Activated CD4-positive, alpha-beta T cell treated with anti-CD3 and anti-CD28 coated beads, Interleukin-2, amount 50 U/mL, for 1 hour (primary cell): Measurements from ENCODE around the gene NDUFA3.
"Not testable (repeated sequence)": the region's sequence is repeated elsewhere in the genome, so short reads cannot be mapped to it uniquely, and the experiment has no call there.

Source experiments
- DNase-seq: peaks from one replicate; pipeline ENCODE4 v3.0.0-alpha.2; 2020

NDUFA3 gene

DNA sequence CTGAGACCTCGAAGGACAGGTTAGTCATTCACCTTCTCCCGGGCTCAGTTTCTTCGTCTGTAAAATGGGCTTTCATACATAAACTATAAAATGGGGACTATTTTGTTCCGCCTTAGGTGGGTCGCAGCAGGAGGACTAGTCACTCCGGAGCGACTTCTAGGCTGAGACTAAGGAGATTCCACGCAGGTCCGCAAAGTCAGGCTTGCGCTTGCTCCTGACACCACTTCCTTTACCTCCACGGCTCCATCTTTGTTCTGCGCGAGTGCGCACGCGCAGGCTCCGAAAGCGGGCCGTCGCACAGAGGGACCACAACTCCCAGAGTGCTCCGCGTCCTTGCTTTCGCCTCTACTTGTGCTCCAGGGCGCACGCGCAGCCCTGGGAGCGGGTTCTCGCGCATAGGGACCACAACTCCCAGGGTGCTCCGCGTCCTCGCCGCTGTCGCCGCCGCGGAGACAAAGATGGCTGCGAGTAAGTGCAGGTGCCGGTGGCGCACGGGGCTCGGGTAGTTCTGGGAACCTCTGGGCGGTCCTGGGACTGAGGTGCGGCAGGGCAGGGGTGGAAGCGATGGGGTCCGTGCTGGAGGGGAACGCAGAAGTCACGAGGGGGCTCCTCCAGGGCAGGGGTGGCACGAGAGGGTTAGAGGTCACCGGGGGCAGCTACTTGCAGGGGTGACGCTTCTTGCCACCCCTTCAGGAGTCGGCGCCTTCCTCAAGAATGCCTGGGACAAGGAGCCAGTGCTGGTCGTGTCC, at the start of gene NDUFA3:
TSS of gene NDUFA3 (plus strand) at position 435 of the 749 bp plus-strand sequence. CDS start at position 459, 24 bp downstream.
- DNase-seq, result peak; percentile 96

GRCh38 chr19:54062643-54063042, 40.0 kb upstream of the NDUFA3 start:
- DNase-seq, result no peak

DNA sequence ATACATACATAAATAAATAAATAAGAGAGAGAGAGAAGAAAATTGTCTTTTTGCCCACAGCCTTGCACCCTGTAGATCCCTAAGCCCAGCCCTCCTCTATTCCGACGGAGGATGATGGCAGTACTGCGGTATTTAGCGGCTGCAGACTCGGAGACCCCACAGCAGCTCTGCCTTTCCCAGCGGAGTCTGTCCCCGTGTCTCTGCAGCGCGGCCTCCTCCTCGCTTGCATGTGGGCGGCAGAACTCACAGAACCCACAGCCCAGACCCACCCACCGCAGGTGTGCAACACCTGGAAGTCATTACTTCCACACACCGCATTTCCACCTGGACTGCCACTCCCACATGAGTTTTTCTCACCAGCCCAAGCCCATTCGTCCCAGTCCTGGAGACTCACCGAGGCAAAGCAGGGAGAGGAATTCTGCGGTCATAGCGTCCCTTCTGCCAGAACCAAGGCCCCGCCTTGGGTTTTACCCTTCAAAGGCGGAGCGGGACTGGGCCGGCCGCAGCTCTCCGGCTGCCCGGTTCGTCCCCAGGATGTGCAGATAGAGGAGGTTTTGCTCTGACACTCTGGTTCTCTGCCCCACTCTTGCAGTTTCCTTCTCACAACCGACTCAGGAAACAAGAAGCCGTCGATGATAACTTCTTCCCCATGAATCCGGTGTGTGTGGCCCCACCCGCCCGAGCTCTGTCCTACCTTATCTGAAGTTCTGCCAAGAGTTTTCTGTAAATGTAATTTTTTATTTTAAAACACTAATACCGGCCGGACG, 39.1 kb upstream of the NDUFA3 start, which contains the start of gene VSTM1:
TSS of gene VSTM1 (minus strand) at position 548 of the 767 bp plus-strand sequence. CDS start at position 428, 120 bp downstream.
- no peak for DNase-seq

DNA sequence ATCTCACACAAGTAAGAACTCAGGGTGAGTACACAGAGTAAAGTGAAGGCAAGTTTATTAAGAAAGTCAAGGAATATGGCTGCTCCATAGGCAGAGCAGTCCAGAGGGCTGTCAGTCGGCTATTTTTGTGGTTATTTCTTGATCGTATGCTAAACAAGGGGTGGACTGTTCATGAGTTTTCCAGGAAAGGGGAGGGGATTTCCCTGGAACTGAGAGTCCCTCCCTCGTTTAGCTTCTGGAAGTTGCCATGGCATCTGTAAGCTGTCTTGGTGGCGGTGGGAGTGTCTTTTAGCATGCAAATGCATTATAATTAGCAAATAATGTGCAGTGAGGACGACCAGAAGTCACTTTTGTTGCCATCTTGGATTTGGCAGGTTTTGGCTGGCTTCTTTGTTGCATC, 33.2 kb upstream of the NDUFA3 start:
- no peak for DNase-seq

DNA sequence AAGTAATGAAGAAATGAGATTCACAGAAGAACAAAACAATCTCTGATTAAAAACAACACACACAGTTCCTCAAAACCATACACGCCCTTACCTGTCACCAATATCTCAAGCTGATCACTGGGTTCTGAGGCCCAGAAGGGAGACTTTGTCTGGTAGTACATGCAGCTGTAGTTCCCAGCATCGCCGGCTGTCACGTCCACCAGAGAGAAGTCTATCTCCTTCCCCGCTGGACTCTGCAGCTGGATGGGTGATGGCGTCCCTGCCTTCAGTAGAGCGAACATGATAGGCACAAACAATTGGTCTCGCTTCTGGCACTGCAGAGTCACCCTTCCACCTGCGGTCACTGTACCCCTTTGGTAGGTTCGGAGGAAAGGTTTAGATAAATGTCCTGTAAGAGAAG, 28.8 kb upstream of the NDUFA3 start:
- DNase-seq, result no peak

- no peak for DNase-seq
Observed at GRCh38 chr19:54074851-54075250, 27.8 kb upstream of the NDUFA3 start.

DNA sequence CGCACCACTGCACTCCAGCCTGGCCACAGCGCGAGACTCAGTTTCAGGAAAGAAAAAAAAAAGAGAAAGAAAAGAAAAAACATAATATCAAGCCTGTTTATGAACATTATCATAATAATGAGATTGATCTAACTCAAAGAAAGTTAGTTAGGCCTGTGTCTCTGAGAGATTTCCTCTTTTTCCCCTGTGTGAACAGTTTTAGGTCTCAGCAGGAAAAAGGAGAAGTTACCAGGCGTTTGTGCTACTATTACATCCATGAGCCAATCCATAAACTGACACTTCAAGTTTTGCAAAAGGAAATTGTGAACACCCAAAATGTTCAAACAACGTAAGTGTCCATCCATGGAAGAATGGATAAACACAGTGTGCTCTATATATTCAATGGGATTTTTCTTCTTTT, 25.3 kb upstream of the NDUFA3 start:
- no peak for DNase-seq

DNA sequence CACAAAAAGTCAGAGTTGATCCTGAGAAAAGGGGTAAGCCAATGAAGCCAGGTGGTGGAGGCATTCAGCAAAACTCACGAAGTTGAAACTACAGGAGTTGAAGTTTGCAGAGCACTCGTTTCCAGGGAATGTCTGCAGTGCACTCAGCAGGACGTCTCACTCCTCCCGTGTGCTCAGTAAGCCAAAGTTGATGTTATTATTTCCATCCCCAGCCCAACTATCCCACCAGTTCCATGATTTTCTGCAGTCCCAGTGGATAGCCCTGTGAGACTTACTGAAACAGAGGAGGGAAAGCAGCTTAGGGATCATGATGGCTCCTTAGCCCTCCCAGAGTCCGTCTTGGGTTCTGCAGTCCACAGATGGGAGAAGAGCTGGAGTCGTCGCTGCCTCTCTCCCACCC, 21.6 kb upstream of the NDUFA3 start, which contains the start of gene TARM1:
TSS of gene TARM1 (minus strand) at position 334 of the 400 bp plus-strand sequence. CDS start at position 309, 25 bp downstream.
- DNase-seq, result no peak

DNA sequence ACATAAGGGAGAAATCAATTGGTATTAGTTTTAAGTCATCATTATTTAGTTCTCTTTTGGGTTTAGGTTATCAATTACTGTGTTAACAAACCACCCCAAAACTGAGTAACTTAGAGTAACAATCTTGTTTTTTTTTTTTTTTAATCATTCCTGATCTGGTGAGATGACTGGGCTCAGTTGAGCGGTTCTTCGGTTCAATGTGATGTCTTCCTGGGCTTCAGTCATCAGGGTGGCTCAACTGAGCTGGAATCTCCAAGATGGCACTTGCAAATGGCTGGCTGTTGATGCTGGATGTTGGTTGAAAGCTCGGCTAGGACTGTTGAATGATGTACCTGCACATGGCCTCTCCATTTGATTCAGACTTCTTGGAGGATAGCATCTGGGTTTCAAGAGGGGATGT, 18.2 kb upstream of the NDUFA3 start:
- no peak for DNase-seq

DNA sequence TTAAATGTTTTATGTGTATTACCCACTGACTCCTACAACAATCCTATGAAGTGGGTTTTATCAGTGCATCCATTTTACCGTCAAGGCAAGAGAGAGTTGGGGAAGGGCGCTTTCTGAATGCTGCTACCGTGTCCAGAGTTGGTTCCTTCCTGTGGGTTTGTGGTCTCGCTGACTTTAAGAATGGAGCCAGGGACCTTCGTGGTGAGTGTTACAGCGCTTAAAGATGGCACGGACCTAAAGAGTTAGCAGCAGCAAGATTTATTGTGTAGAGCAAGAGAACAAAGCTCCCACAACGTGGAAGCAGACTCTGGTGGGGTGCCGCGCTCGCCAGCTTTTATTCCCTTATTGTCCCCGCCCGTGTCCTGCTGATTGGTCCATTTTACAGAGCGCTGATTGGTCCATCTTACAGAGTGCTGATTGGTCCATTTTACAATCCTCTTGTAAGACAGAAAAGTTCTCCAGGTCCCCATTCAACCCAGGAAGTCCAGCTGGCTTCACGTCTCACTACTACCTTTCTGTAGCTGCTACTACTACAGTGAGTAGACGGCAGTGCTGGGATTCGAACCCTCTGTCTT, 8.1 kb upstream of the NDUFA3 start:
- DNase-seq, result no peak

GRCh38 chr19:54095136-54095858, 7.4 kb upstream of the NDUFA3 start:
- no peak for DNase-seq

DNA sequence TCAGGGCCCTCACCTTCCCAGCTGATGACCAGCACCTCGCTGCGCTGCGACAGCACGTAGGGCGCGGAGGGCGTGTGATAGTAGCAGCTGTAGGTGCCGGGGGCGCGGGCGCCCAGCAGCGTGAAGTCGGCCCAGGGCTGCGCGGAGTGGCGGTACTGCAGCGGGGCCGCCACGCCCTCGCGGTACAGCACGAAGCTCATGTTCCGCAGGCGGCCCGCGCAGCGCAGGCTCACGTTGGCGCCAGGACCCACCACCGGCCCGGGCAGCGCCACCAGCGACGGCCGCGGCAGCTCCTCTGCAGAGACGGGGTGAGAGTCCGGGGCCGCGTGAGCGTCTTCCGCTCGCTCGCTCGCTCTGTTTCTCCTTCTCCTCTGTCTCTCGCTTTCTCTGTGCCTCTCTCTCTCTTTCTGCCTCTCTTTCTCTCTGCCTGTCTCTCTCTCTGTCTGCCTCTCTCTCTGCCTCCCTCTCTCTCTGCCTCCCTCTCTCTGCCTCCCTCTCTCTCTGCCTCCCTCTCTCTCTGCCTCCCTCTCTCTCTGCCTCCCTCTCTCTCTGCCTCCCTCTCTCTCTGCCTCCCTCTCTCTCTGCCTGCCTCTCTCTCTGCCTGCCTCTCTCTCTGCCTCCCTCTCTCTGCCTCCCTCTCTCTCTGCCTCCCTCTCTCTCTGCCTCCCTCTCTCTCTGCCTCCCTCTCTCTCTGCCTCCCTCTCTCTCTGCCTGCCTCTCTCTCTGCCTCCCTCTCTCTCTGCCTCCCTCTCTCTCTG, 6.6 kb upstream of the NDUFA3 start:
- DNase-seq, result peak; percentile 47

GRCh38 chr19:54096617-54097106, 6.0 kb upstream of the NDUFA3 start:
- no peak for DNase-seq

DNA sequence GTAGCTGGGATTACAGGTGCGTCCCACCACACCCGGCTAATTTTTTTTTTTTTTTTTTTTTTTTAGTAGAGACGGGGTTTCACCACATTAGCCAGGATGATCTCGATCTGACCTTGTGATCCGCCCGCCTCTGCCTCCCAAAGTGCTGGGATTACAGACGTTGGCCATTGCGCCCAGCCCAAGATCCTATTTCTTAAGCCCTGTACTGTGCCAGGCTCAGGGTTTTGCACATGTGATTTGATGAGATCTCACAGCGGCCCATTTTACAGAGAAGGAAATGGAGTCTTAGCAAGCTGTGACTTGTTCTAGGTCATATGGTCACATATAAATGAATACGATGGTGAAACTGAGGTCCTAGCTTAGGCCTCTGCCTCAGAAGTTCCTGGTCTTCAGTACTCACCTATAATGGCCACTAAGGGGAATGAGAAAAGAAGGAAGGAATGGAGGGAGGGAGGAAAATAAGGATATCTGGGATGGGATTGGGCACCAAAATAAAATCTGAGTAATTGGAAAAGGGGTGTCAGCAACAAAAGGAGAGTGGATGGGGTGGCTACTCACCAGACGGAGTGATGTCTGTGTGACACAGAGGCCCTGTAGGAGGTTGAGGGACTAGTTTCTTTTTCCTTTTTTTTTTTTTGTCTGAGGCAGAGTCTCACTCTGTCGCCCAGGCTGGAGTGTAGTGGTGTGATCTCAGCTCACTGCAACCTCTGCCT, 3.3 kb upstream of the NDUFA3 start:
- DNase-seq, result no peak

- not testable (repeated sequence) for DNase-seq
Observed at GRCh38 chr19:54099903-54100255, 2.8 kb upstream of the NDUFA3 start.

DNA sequence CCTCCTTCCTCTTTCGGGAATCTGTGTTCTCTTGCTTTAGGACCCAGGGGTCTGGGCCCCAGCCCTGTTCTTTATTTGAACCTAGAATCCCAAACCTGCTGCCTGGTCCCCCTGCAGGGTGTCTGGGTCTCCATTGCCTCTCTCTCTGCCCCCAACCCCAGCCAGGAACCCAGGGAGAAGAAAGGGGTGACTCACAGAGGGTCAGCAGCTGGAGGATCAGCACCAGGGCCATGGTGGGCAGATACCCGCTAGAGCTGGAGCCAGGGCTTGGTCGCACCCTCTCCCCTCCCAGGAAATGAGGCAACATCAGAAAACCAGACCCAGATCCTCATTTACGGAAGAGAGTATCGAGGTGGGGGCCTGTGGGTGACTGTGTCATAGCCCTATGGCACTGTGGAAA, 2.1 kb upstream of the NDUFA3 start, which contains the start of gene OSCAR:
TSS of gene OSCAR (minus strand) at position 243 of the 400 bp plus-strand sequence. CDS start at position 232, 11 bp downstream.
- DNase-seq, result no peak

DNA sequence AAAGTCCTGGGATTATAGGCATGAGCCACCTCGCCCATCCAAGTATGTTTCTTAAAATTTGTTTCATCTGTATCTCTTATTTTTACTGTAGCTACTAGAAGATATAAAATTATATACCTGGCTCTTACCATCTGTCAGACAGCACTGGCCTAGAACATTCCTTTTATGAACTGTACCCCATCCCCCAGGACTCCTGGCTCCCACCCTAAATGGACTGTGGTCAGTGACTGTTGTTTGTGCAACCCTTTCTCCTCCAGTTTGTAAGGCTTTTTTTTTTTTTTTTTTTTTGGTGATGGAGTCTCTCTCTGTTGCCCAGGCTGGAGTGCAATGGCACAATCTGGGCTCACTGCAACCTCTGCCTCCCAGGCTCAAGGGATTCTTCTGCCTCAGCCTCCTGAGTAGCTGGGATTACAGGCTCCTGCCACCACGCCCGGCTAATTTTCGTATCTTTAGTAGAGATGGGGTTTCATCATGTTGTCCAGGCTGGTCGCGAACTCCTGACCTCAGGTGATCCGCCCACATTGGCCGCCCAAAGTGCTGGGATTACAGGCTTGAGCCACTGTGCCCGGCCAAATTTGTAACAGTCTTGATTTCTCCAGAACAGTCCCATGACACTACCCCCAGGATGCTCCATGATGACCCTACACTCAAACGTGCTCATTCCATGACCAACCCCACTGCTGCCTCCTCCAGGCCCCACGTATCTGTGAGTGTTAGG, 2.5 kb downstream of the NDUFA3 start:
- DNase-seq, result no peak

- no peak for DNase-seq
Observed at GRCh38 chr19:54105796-54106195, 3.1 kb downstream of the NDUFA3 start.

- no peak for DNase-seq
Observed at GRCh38 chr19:54106716-54107115, 4.1 kb downstream of the NDUFA3 start.

DNA sequence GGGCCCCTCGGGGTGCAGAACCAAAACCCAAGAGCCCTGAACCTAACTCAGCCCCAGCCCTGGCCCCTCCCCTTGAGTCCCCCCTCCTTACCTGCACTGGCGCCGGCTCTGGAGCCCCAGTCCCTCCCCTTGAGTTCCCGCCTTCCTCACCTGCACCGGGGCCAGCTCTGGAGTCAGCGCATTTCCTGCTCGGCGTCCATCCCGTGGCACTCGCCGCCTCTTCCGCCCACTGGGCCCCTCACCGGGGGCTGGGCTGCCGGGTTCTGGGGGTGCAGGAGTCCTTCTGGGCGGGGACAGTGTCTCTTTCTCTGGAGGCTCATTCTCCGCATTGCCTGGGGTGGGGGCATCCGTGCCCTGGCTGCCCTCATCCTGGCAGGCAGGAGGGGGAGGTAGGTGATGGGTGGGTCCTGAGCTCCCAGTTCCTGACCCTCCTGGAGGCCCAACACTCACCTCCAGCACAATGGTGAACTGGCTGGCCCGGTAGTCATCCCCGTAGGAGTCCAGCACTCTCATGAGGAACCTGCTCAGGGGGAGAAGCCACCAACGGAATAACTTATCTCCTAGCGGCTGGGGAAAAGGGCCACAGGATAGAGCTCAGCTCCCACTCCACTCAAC, 5.3 kb downstream of the NDUFA3 start:
- no peak for DNase-seq
